CD4-positive, alpha-beta T cell treated with Interleukin-12 subunit alpha and Interleukin-12 subunit beta, for 1 hour (primary cell): ENCODE data around the gene TRAF4.
"Not testable (repeated sequence)": the region's sequence is repeated elsewhere in the genome, so short reads cannot be mapped to it uniquely, and the experiment has no call there.

Experiments
- DNase-seq: peaks from one replicate; pipeline ENCODE4 v3.0.0-alpha.2; 2020

Gene TRAF4

GRCh38 chr17:28734712-28735241 lies 9.0 kb upstream of the TRAF4 start:
- no peak for DNase-seq

- no peak for DNase-seq
These were observed 8.5 kb upstream of the TRAF4 start for GRCh38 chr17:28735242-28735722.

- not testable (repeated sequence) for DNase-seq
These were observed 7.7 kb upstream of the TRAF4 start for GRCh38 chr17:28735913-28736769.

- DNase-seq = no peak
These were observed 6.5 kb upstream of the TRAF4 start for GRCh38 chr17:28737316-28737715.

GRCh38 chr17:28737770-28738679 lies 5.8 kb upstream of the TRAF4 start:
- no peak for DNase-seq

- DNase-seq = peak; percentile 70
These were observed 5.0 kb upstream of the TRAF4 start for GRCh38 chr17:28738680-28739384.

- no peak for DNase-seq
These were observed 3.1 kb upstream of the TRAF4 start for GRCh38 chr17:28740406-28741357.

GRCh38 chr17:28741358-28742349 lies 2.2 kb upstream of the TRAF4 start:
- no peak for DNase-seq

GRCh38 chr17:28744104-28744971 lies 527 bp downstream of the TRAF4 start:
- DNase-seq = peak; percentile 78

- DNase-seq = peak; percentile 42
These were observed 1.4 kb downstream of the TRAF4 start for GRCh38 chr17:28744972-28745785.

GRCh38 chr17:28745786-28746411 lies 2.1 kb downstream of the TRAF4 start:
- no peak for DNase-seq

GRCh38 chr17:28746611-28747050 lies 2.8 kb downstream of the TRAF4 start:
- DNase-seq = no peak

- no peak for DNase-seq
These were observed 3.4 kb downstream of the TRAF4 start for GRCh38 chr17:28747051-28747691.

- DNase-seq = no peak
These were observed 4.3 kb downstream of the TRAF4 start for GRCh38 chr17:28747801-28748750.

GRCh38 chr17:28748852-28749515 lies 5.2 kb downstream of the TRAF4 start:
- DNase-seq = no peak
